Glutamatergic neuron (in vitro differentiated cells): Measurements from ENCODE around the gene MRM3. TPM values are rescaled to one million over a fixed set of nuclear protein-coding genes. Genes with fewer than 3 reads are reported as not detected.
"Not testable (repeated sequence)": the region's sequence is repeated elsewhere in the genome, so short reads cannot be mapped to it uniquely, and the experiment has no call there.

Experiments
- DNase-seq: peaks from one replicate; pipeline ENCODE4 v3.0.0; 2022
- H3K27ac Mint-ChIP-seq: one replicate; pipeline ENCODE4 v1.8.0; 2020; ENCODE audit warnings: mild to moderate bottlenecking, mixed read lengths, inconsistent platforms; ENCODE audit not compliant: unreplicated experiment
- H3K27me3 Mint-ChIP-seq: one replicate; pipeline ENCODE4 v1.8.0; 2020; ENCODE audit warnings: mild to moderate bottlenecking, moderate library complexity, mixed read lengths, inconsistent platforms; ENCODE audit not compliant: unreplicated experiment
- H3K36me3 Mint-ChIP-seq: one replicate; pipeline ENCODE4 v1.8.0; 2020; ENCODE audit warnings: mild to moderate bottlenecking, mixed read lengths, inconsistent platforms; ENCODE audit not compliant: unreplicated experiment
- H3K4me1 Mint-ChIP-seq: one replicate; pipeline ENCODE4 v1.8.0; 2020; ENCODE audit warnings: mild to moderate bottlenecking, low read depth, mixed read lengths, inconsistent platforms; ENCODE audit not compliant: unreplicated experiment
- H3K4me3 Mint-ChIP-seq: one replicate; pipeline ENCODE4 v1.8.0; 2020; ENCODE audit warnings: mild to moderate bottlenecking, mixed read lengths, inconsistent platforms; ENCODE audit not compliant: unreplicated experiment
- H3K9me3 Mint-ChIP-seq: one replicate; pipeline ENCODE4 v1.8.0; 2020; ENCODE audit warnings: mild to moderate bottlenecking, moderate library complexity, mixed read lengths, inconsistent platforms; ENCODE audit not compliant: unreplicated experiment
- CTCF ChIP-seq: fragments of 200-600 bp; sonication (generic); IDR thresholded peaks from one replicate; pipeline ENCODE4 v1.5.0; 2021; ENCODE audit not compliant: partially characterized antibody, unreplicated experiment
- total RNA-seq: library from RNA; stranded (reverse); fragmentation: NEBNext Ultra II Directional; extraction: Animal tissue kit (Norgen Biotek cat#: 25700); gene quantifications from one replicate; pipeline ENCODE4 v1.2.1, GENCODE V29; 2021; ENCODE audit not compliant: unreplicated experiment

MRM3 gene
- total RNA-seq, 1 donor from 2014 or later: 11.8 TPM

- peak overlapping the region; percentile 34 for H3K27ac Mint-ChIP-seq
- peaks cover 13% of the 10 kb centered on the region for H3K27me3 Mint-ChIP-seq
Observed at GRCh38 chr17:830381-830780, 48.2 kb downstream of the MRM3 start.

GRCh38 chr17:830950-831349 is 48.8 kb downstream of the MRM3 start:
- TF ChIP-seq CTCF: no peak
- peaks cover 11% of the 10 kb centered on the region for H3K27me3 Mint-ChIP-seq
- H3K4me3 Mint-ChIP-seq: no peak overlapping the region
- H3K4me1 Mint-ChIP-seq: peaks cover 16% of the 10 kb centered on the region
- peak overlapping the region; percentile 52 for H3K27ac Mint-ChIP-seq
- H3K9me3 Mint-ChIP-seq: peaks cover 24% of the 10 kb centered on the region
- no peak for DNase-seq
- H3K36me3 Mint-ChIP-seq: peaks cover 9% of the 10 kb centered on the region

More at GRCh38 chr17:830381-830780, 48.2 kb downstream of the MRM3 start:
- Mint-ChIP-seq H3K36me3 (peaks cover 9% of the 10 kb centered on the region), H3K4me3 (no peak overlapping the region), H3K9me3 (peaks cover 26% of the 10 kb centered on the region), H3K4me1 (peaks cover 18% of the 10 kb centered on the region)
- DNase-seq: no peak
- TF ChIP-seq CTCF: no peak

GRCh38 chr17:834136-834535 is 52.0 kb downstream of the MRM3 start:
- H3K27ac Mint-ChIP-seq: no peak overlapping the region
- H3K27me3 Mint-ChIP-seq: peaks cover 12% of the 10 kb centered on the region
- no peak for TF ChIP-seq CTCF
- H3K4me3 Mint-ChIP-seq: no peak overlapping the region
- no peak for DNase-seq
- peaks cover 16% of the 10 kb centered on the region for H3K4me1 Mint-ChIP-seq
- peaks cover 9% of the 10 kb centered on the region for H3K36me3 Mint-ChIP-seq
- H3K9me3 Mint-ChIP-seq: peaks cover 25% of the 10 kb centered on the region

- peaks cover 12% of the 10 kb centered on the region for H3K27me3 Mint-ChIP-seq
- H3K9me3 Mint-ChIP-seq: peaks cover 26% of the 10 kb centered on the region
- DNase-seq: no peak
- peaks cover 9% of the 10 kb centered on the region for H3K36me3 Mint-ChIP-seq
- no peak for TF ChIP-seq CTCF
- peaks cover 12% of the 10 kb centered on the region for H3K4me1 Mint-ChIP-seq
- H3K4me3 Mint-ChIP-seq: peak overlapping the region; percentile 18
- H3K27ac Mint-ChIP-seq: peak overlapping the region; percentile 49
Observed at GRCh38 chr17:835263-835662, 53.1 kb downstream of the MRM3 start.

- DNase-seq, H3K36me3 Mint-ChIP-seq, H3K4me3 Mint-ChIP-seq, H3K27ac Mint-ChIP-seq: not testable (repeated sequence)
- peaks cover 11% of the 10 kb centered on the region for H3K4me1 Mint-ChIP-seq
- peaks cover 14% of the 10 kb centered on the region for H3K27me3 Mint-ChIP-seq
- peaks cover 25% of the 10 kb centered on the region for H3K9me3 Mint-ChIP-seq
Observed at GRCh38 chr17:835721-836120, 53.6 kb downstream of the MRM3 start.
